ENCODE results near the gene MUC5B.

- TF ChIP-seq EZH2 (IDR thresholded peaks at IDR 0.05; ENCODE audit: low read length, missing control alignments) (no peak), CTCF (conservative IDR thresholded peaks at IDR 0.05 in 1 of 2, IDR thresholded peaks at IDR 0.05 in 1 of 2; ENCODE audit: low read depth in 1 of 2, low read length in 2 of 2) (no peak)
These were observed 22.2 kb upstream of the MUC5B start for GRCh38 chr11:1200611-1201191.
